Sigmoid colon (tissue), 7 donors: ENCODE measurements around the gene PTPRD. TPM values are rescaled to one million over a fixed set of nuclear protein-coding genes. Genes with fewer than 3 reads are reported as not detected.

ENCODE experiments used
- DNase-seq: peaks from one replicate; pipeline ENCODE4 v3.0.0-alpha.2; 2019
- H3K27ac ChIP-seq, 4 donors: fragments of 200-600 bp; sonication (generic); one replicate each; pipeline ENCODE4 v1.5.1; 2016 to 2019; ENCODE audit warnings: mild to moderate bottlenecking in 1 of 4
- H3K27me3 ChIP-seq, 3 donors: fragments of 200-600 bp; sonication (generic); one replicate each; pipeline ENCODE4 v1.5.1; 2019; ENCODE audit warnings: mild to moderate bottlenecking in 1 of 3
- H3K36me3 ChIP-seq, 4 donors: fragments of 200-600 bp; sonication (generic); one replicate each; pipeline ENCODE4 v1.5.1; 2016 to 2019
- H3K4me1 ChIP-seq, 4 donors: fragments of 200-600 bp; sonication (generic); one replicate each; pipeline ENCODE4 v1.5.1; 2017 to 2019
- H3K4me3 ChIP-seq, 4 donors: fragments of 200-600 bp; sonication (generic); one replicate each; pipeline ENCODE4 v1.5.1; 2017 to 2019; ENCODE audit warnings: mild to moderate bottlenecking in 2 of 4, moderate library complexity in 1 of 4
- H3K9me3 ChIP-seq, 4 donors: fragments of 200-600 bp in 3 of 4; sonication (generic) in 3 of 4; one replicate each; pipeline versions ENCODE4 v1.5.1 to v1.6.1; 2013 to 2019
- EP300 ChIP-seq, 4 donors: sonication (generic); formaldehyde crosslinking; IDR thresholded peaks; one replicate each; pipeline ENCODE4 v1.6.1; 2017; ENCODE audit warnings: antibody characterized with exemption in 4 of 4
- POLR2A ChIP-seq, 2 donors: fragments of 450-650 bp; IDR thresholded peaks; one replicate each; pipeline ENCODE4 v1.6.1; 2016; ENCODE audit warnings: antibody characterized with exemption in 2 of 2, mild to moderate bottlenecking in 2 of 2, moderate library complexity in 2 of 2
- POLR2AphosphoS5 ChIP-seq, 4 donors: sonication (generic); formaldehyde crosslinking; IDR thresholded peaks; one replicate each; pipeline ENCODE4 v1.6.1; 2017; ENCODE audit warnings: antibody characterized with exemption in 4 of 4
- WGBS, 2 donors: extraction: QIAGEN DNeasy Blood & Tissue Kit; methylation state at CpG; one replicate each; pipeline ENCODE4 v1.1.7; 2013; 5-methylcytosine and 5-hydroxymethylcytosine counted together
- intact Hi-C: fragments of 100-400 bp; cut with DNase I; formaldehyde crosslinking; loops from one replicate; pipeline ENCODE4 v1.15.1; 2023
- polyA plus RNA-seq, 3 donors: library from polyadenylated mRNA; stranded (reverse); fragments of 200-250 nt; gene quantifications; one replicate each; pipeline ENCODE4 v1.2.3, GENCODE V29; 2013
- total RNA-seq, 4 donors: library from RNA; depleted of rRNA; stranded (reverse); fragments of >200 nt; gene quantifications; one replicate each; pipeline ENCODE4 v1.1.0, GENCODE V29; 2016
- TF ChIP-seq, protein P1 (sequence below), 4 experiments: fragments of 450-650 bp in 3 of 4; fragments of 200-600 bp in 1 of 4; IDR thresholded peaks; one replicate each; pipeline ENCODE4 v1.5.1; 2016 to 2019; ENCODE audit warnings: antibody characterized with exemption in 4 of 4, mild to moderate bottlenecking in 3 of 4, moderate library complexity in 2 of 4
- donor health status: healthy with polysubstance abuse.
- donor health status: Bipolar disorder and iron deficiency.
- donor health status: healthy.

The PTPRD gene
- total and polyA plus RNA-seq, 7 donors = 1.2 to 18.3 (median 6.3) TPM

DNA sequence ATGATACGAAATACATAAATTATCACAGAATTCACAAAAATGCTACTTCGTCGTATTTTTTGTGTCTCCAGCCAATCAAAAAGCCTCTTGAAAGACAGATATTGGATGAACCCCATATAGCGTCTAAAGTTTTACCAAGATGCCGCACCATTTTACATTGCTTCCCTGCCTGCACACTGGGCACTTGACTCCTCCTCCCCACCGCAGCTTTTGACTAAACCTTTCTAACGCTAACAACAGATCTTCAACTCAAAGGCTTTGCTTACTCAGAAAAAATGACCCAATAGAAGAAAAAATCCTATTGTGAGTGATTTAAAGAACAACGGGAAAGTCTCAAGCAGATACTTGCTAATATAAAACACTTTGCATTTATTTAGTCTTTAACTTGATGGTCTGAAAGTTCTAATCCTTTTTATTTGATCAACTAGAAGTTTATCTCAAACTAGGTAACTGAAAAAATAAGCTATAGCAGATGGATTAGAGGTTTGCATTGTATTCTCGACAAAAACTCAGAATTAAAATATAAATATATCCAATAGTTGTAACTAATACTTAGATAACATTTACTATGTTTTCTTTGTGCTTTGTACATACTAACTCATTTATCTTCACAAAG lies 2204.1 kb downstream of the PTPRD start:
- H3K4me1 ChIP-seq = no peaks in the 10 kb centered on the region
- no peak for DNase-seq
- 79 to 91% methylated on average over 9 of the region's 9 CpGs for WGBS, 2 donors
- H3K27me3 ChIP-seq = no peaks in the 10 kb centered on the region
- intact Hi-C loops = no loop called here
- no peak overlapping the region for H3K27ac ChIP-seq
- no peak overlapping the region for H3K4me3 ChIP-seq
- TF ChIP-seq, protein P1, sequence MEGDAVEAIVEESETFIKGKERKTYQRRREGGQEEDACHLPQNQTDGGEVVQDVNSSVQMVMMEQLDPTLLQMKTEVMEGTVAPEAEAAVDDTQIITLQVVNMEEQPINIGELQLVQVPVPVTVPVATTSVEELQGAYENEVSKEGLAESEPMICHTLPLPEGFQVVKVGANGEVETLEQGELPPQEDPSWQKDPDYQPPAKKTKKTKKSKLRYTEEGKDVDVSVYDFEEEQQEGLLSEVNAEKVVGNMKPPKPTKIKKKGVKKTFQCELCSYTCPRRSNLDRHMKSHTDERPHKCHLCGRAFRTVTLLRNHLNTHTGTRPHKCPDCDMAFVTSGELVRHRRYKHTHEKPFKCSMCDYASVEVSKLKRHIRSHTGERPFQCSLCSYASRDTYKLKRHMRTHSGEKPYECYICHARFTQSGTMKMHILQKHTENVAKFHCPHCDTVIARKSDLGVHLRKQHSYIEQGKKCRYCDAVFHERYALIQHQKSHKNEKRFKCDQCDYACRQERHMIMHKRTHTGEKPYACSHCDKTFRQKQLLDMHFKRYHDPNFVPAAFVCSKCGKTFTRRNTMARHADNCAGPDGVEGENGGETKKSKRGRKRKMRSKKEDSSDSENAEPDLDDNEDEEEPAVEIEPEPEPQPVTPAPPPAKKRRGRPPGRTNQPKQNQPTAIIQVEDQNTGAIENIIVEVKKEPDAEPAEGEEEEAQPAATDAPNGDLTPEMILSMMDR (IDR thresholded peaks at IDR 0.05) = no peak
- TF ChIP-seq POLR2A (IDR thresholded peaks at IDR 0.05) = no peak
- TF ChIP-seq EP300 (IDR thresholded peaks at IDR 0.05) = no peak
- H3K9me3 ChIP-seq = no peaks in the 10 kb centered on the region
- H3K36me3 ChIP-seq = no peaks in the 10 kb centered on the region

DNA sequence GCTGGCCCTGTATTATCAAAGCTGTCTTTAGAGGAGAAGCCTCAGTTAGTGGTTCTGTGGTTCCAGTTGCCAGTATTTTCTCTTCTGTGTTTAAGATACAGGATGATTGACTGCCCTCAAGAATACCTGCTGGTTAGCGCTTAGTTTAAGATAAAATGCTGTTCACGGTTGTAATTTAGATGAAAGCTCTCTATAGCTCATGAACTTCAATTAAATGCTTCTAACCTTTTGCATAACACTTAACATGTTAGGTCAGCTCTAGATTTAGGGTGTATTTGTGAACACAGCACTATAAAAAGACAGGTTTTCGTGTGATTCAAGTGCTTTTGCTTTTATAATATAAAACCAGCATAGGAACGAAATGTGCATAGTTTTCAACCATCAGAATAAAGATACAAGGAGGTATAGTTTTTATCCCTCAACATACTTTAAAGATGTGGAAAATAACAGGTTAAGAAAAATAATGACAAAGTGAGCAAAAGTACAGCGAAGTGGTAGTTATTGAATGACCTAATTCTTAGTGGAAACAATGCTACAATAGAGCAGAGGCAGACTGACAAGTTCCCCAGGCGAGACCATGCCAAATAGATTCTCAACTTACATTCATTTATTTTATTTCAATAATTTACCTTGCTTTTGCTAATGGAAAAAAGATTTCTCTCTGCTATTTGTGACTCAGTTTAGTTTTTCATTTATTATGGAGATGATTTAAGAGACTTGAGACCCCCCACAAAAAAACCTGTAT lies 2210.7 kb downstream of the PTPRD start:
- intact Hi-C loops = no loop called here
- Histone ChIP-seq H3K4me3 (no peak overlapping the region), H3K36me3 (no peaks in the 10 kb centered on the region), H3K27me3 (no peaks in the 10 kb centered on the region), H3K9me3 (no peaks in the 10 kb centered on the region), H3K4me1 (no peaks in the 10 kb centered on the region), H3K27ac (no peak overlapping the region)
- DNase-seq = no peak
- 75 to 76% methylated on average over 6 of the region's 6 CpGs for WGBS, 2 donors
- TF ChIP-seq POLR2AphosphoS5 (IDR thresholded peaks at IDR 0.05) = no peak
- no peak for TF ChIP-seq POLR2A (IDR thresholded peaks at IDR 0.05)
- TF ChIP-seq, protein P1 (IDR thresholded peaks at IDR 0.05) = no peak
- TF ChIP-seq EP300 (IDR thresholded peaks at IDR 0.05) = no peak

DNA sequence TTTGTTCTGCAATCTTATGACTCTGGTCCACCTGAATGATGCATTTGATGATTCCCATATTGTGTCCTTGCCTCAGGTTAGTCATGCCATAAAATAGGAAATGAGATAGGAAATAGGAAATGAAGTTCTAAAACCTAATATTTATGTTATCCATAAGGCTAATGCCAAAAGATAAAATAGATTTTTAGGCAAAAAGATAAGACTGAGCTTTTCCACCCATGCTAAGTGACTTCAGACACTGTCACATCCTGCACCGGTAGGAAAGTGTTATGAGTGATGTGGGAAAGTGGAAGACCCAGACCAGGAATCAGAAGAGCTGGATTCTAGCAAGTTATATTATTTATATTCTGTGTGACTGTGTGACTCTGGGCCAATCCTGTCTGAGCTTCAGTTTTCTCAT lies 2212.4 kb downstream of the PTPRD start:
- Histone ChIP-seq H3K27ac (no peak overlapping the region), H3K4me3 (no peak overlapping the region), H3K9me3 (no peaks in the 10 kb centered on the region), H3K27me3 (no peaks in the 10 kb centered on the region), H3K4me1 (no peaks in the 10 kb centered on the region), H3K36me3 (no peaks in the 10 kb centered on the region)
- DNase-seq = no peak
- TF ChIP-seq EP300 (IDR thresholded peaks at IDR 0.05) (no peak), POLR2AphosphoS5 (IDR thresholded peaks at IDR 0.05) (no peak), POLR2A (IDR thresholded peaks at IDR 0.05) (no peak)
- TF ChIP-seq, protein P1 (IDR thresholded peaks at IDR 0.05) = no peak
- intact Hi-C loops = no loop called here
- 92 to 94% methylated on average over 1 of the region's 1 CpG for WGBS, 2 donors

DNA sequence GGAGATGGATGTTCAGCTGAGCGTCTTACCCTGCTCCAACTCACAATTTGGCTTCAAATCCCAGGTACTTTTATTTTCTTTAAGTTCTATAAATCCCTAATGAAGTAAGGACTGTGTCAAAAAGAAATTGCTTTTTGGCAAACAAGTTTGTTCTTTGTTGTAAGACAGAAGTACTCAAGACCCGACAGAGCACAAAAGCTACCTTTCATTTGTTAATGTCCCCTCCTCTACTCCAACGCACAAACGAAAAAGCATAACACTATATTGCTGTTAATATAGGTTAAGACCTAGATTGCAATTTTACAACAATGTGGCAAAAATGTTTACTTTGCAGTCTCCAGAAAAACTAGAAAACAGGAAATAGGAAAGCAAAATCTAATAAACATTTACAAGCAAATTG lies 2217.8 kb downstream of the PTPRD start:
- TF ChIP-seq, protein P1 (IDR thresholded peaks at IDR 0.05) = no peak
- no peak for TF ChIP-seq POLR2AphosphoS5 (IDR thresholded peaks at IDR 0.05)
- no peak for TF ChIP-seq EP300 (IDR thresholded peaks at IDR 0.05)
- no peak for TF ChIP-seq POLR2A (IDR thresholded peaks at IDR 0.05)
- no peak overlapping the region for H3K4me3 ChIP-seq
- no peaks in the 10 kb centered on the region for H3K4me1 ChIP-seq
- no peaks in the 10 kb centered on the region for H3K27me3 ChIP-seq
- H3K27ac ChIP-seq = no peak overlapping the region
- no peaks in the 10 kb centered on the region for H3K9me3 ChIP-seq
- DNase-seq = no peak
- 86 to 88% methylated on average over 4 of the region's 4 CpGs for WGBS, 2 donors
- intact Hi-C loops = no loop called here
- no peaks in the 10 kb centered on the region for H3K36me3 ChIP-seq
